ENCODE measurements around the gene SDF2L1.
"Not testable (repeated sequence)": the region's sequence is repeated elsewhere in the genome, so short reads cannot be mapped to it uniquely, and the experiment has no call there.

Gene SDF2L1

DNA sequence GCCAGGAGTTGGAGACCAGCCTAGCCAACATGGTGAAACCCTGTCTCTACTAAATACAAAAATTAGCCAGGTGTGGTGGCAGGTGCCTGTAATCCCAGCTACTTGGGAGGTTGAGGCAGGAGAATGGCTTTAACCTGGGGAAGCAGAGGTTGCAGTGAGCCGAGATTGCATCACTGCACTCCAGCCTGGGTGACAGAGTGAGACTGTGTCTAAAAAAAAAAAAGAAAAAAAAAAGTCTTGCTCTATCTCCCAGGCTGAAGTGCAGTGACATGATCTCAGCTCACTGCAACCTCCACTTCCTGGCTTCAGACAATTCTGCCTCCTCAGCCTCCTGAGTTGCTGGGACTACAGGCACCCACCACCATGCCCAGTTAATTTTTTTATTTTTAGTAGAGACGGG is 4.7 kb upstream of the SDF2L1 start:
- not testable (repeated sequence) for DNase-seq

DNA sequence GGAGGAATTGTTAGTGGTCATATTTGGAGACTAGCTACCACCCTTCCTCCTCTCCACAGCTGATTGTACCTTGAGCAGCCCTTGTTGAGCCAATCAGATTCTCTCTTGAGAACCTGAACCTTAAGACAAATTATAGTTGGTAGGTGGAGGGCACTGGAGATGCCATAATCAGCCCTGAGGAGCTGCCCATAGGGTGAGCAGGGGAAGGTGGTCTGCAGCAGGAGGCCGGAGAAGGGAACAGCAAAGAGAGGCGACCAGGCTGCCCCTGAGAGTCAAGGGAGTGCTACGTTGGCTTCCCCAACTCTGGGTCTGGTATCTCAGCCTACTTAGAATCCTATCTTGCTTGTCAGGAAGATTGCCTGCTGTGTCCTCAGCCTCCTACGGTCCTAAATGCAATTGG is 2.7 kb upstream of the SDF2L1 start:
- no peak for DNase-seq

DNA sequence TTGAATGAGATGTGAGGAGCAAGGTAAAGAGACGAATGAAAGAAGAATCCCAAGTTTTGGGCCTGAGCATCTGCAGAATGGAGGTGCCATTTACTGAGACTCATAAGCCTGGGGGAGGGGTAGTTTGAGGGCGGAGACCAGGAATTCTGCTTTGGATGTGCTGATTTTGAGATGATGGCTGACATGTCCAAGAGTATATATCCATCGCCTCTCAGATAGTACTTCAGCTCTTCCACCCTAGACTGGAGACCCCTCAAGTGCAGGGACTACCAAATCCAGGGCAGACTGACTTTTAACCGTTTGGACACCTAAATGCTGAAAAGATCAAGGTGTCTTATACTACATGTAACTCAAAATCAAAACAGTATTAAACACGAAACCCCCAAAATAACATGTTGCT is 1.3 kb upstream of the SDF2L1 start:
- DNase-seq: no peak

DNA sequence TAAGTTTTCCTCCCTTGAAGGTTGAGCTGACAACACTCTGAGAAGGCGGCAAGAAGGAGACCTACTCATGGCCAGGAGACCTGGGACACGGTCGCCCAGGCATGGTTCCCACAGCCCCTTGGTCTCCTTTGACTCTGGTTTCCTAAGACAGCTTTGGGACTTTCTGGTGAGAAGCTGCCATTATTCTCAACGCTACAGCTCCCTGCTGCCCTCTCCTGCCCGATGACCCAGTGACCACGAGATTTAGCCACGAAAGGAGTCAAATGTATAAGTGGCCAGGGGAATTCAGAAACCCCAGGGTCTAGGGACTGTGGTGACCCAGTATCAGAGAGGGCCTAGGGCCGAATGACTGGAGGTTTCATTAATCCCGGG is 699 bp upstream of the SDF2L1 start:
- DNase-seq: no peak

DNA sequence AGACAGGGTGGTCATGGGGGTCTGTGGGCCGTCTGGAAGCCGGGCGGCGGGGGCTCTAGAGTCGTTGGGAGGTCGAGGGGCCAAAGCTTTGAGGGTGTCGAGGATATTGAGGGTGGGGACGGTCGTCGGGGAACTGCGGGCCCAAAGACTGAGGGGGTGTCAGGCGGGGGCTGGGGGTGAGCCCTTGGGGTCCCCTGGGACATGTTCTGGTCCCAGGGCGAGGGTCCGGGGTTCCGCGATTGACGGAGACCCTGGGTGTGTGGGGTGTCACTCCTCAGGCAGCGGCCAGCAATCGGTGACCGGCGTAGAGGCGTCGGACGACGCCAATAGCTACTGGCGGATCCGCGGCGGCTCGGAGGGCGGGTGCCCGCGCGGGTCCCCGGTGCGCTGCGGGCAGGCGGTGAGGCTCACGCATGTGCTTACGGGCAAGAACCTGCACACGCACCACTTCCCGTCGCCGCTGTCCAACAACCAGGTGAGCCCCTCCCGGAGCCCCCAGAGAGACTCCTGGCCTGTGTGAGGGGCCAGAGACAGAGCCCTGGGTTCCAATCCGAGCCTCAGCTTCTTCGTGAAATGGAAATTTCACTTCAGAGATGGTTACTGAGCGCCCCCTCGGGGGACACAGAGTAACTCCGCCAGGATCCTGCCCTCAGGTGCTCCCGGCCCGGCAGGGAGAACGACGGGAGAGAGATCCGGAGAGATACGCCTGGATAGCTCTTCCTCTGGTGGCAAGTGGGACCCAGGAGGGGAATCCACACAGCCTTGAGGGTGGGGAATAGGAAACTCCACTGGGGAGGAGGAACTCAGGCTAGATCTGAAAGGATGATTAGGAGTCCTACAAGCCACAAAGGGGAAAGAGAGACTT is 714 bp downstream of the SDF2L1 start:
- peak; percentile 69 for DNase-seq

DNA sequence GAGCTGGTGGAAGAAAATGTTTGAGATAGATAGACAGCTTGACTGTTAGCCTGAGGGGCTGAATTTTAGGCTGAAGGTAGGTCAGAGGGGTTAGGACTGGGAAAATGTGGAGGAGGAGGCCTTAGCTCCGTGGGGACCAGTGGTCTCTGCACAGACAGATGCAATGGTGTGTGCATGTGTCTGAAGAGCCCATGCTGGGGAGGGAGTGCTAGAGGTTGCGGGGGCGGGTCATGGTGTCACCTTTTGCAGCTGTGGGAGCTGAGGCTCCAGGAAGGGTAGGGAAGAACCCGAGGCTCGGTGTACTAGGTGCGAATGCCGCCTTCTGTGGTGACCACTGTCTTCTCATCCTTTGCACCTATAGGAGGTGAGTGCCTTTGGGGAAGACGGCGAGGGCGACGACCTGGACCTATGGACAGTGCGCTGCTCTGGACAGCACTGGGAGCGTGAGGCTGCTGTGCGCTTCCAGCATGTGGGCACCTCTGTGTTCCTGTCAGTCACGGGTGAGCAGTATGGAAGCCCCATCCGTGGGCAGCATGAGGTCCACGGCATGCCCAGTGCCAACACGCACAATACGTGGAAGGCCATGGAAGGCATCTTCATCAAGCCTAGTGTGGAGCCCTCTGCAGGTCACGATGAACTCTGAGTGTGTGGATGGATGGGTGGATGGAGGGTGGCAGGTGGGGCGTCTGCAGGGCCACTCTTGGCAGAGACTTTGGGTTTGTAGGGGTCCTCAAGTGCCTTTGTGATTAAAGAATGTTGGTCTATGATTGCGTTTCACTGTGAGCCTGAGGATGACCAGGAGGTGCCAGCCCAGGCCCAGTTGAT is 1.6 kb downstream of the SDF2L1 start:
- DNase-seq: peak; percentile 17

DNA sequence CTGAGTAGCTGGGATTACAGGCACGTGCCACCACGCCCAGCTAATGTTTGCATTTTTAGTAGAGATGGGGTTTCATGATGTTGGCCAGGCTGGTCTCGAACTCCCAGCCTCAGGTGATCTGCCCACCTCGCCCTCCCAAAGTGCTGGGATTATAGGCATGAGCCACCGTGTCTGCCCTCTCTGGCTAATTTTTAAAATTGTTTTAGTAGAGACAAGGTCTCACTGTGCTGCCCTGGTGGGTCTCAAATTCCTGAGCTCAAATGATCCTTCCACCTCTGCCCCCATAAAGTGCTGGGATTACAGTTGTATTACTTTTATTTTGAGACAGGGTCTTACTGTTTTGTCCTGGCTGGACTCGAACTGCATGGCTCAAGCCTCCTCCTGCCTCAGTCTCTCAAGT is 3.4 kb downstream of the SDF2L1 start:
- not testable (repeated sequence) for DNase-seq

DNA sequence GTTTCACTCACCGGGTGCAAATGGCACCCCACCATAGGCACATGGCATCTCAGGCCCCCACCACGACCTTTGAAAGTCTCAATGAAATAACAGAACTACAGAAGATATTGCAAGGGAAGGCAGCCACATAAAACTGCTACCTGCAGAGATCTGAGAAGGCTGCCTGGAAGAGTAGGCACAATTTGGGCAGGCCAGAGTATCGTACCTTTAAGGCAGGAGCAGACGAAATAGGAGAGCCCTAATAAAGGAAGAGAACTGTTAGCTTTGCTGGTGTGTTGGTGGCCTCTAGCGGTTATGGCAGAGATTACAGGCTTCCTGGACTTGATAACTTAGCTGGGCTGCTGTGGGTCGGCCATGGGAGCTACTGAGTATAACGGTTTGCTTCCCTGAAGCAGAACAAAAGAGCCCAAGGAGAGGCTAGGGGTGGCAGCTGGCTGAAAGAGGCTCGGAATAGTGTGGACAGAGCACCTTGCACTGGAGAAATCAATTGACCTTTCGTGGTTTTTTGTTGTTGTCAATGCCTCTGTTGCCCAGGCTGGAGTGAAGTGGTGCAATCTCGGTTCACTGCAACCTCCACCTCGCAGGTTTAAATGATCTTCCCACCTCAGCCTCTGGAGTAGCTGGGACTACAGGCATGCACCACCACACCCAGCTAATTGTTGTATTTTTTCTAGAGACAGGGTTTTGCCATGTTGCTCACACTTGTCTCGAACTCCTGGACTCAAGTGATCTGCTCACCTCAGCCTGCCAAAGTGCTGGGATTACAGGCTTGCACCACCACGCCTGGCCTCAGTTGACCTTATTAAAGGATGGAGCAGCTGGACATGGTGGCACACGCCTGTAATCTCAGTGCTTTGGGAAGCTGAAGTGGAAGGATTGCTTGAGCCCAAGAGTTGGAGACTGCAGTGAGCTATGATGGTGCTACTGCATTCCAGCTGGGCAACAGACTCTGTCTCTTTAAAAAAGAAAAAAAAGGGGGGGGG is 4.8 kb downstream of the SDF2L1 start:
- DNase-seq: peak; percentile 80

DNA sequence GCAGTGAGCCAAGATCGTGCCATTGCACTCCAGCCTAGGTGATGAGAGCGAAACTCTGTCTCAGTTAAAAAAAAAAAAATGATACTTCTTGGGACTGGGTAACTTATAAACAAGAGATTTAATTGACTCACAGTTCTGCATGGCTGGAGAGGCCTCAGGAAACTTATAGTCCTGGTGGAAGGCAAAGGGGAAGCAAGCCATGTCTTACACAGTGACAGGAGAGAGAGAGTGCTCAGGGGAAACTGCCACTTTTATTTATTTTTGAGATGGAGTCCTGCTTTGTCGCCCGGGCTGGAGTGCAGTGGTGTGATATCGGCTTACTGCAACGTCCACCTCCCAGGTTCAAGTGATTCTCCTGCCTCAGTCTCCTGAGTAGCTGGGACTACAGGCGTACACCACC is 8.2 kb downstream of the SDF2L1 start:
- DNase-seq: no peak

DNA sequence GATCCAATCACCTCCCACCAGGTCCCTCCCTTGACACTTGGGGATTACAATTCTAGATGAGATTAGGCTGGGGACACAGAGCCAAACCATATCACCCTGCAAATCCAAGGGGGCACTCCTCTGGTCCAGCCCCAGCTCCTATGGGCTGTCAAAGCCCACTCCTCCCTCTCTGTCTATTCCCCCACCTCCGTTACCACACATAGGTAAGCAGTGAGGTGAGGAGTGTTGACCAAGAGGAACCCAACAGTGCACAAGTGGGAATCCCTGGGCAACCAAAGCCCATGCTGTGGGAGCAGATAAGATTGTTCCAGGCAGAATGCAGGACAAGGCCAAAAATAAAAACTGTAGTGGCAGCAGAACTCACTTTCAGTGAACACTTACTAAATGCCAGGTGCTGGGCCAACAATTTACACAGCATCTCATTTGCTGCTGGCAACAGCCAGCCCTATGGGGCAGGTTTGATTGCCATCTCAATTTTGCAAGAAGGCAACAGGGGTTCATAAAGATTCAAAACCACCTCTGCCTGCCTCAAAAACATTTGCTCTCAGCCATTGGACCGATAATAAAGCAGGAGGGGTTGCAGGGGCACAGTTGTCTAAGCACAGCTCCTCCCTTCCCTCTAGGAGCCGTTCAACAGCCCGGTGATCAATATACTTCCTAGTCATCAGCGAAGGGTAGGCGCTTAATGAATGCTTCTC is 8.9 kb downstream of the SDF2L1 start:
- no peak for DNase-seq

DNA sequence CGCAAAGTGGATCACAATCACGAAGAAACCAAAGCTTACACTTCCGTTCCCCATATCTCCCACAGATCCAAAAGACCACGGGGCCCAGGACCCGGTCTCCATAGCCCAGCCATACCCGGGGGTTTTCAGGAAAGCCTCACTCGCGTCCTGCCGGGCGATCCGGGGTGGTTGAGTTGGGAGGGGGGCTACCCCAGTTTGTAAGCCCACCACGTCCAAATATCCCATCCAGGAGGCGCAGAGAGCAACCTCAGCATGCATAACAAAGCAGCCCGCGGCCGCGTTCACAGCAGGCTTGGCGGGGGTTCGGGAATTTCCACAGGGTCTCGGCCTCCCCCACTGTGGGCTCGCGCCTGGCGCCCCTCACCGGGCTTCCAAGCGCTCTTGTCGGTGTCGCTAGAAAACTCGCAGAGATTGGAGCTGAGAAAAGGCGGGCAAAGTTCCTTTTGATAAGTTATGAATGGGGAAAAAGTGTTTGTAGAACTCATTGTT is 9.5 kb downstream of the SDF2L1 start:
- no peak for DNase-seq

DNA sequence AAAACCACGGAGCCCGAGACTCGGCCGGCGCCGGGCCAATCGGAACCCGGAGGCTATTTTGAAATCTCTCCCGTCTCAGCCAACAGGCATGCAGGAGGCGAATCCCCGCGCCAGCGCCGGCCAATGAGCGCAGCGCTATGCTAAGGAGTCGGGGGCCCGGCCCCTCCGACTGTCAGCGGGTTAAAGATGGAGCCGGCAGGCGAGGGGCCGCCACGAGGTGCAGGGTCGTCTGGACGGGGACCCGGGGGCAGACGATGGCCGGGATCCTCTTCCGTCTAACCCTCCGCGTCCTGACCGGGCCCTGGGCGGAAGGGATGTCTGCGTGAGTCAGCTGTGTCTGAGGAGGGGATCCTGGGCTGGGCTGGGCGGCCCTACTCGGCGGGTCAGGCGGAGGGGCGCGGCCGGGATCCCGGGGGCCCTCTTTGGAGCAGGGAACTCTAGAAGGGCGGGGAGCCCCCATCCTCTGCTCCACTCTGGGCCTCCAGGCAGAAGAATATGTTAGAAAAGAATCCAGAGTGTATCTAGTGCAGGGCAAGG is 10.0 kb downstream of the SDF2L1 start:
- peak; percentile 85 for DNase-seq

DNA sequence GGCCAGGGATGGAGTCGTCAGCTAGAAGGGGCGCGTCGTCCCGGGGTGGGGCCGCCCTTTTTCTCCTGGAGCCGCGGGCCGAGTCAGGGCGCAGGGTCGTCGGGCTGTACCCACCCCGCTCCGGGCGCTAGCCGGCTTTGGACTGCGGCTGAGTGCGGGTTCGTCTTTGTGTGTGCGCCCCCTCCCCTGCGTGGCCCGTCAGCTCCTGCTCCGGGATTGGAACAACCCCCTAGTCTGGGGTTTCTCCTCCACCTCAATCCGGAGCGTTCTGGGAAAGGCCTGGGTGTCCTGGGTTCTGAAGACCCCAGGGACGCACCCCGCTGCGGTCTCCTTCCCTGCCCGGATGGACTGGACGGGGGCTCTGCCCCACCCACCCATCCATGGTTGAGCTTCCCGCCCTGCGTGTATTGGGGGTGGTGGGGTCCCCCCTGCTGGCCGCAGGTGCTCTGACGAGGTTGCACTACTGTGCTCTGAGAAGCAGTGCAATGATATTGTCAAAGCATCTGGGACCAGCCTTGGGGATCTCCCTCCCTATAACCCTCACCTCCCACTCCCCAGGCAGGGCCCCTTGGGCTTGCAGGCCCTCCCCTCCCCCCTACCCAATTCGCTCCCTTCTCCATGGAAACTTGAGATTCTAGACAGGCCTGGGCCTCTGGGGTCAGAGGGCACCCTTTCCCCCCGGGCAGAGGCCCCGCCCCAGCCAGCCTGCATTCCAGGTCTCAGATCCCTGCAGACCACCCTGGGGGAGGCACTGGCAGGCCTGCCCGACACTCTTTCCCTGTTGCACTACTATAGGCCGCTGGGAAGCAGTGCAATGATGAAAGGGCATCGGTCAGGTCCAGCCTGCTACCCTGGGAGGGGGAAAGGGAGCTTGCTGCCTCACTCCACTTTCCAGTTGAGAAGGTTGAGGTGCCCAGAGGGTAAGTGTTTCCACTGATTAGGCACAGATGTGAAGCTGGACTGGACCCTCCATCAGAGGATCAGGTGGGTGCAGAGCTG is 10.7 kb downstream of the SDF2L1 start:
- no peak for DNase-seq

DNA sequence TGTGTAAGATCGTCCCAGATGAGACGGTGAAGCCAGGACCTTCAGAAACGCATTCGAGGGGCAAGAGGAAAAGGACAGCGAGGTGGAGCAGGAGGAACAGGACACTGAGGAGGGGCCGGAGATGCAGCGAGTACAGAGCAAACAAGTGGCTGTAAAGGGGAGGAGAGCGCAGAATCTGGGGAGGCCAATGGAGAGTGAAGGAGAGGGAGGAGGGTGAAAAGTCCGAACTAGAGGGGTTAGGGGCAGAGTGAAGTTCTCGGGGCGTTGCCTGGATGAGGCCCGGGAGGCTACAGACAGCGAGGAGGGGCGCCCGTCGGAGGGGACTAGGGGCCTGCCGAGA is 14.9 kb downstream of the SDF2L1 start:
- no peak for DNase-seq

DNA sequence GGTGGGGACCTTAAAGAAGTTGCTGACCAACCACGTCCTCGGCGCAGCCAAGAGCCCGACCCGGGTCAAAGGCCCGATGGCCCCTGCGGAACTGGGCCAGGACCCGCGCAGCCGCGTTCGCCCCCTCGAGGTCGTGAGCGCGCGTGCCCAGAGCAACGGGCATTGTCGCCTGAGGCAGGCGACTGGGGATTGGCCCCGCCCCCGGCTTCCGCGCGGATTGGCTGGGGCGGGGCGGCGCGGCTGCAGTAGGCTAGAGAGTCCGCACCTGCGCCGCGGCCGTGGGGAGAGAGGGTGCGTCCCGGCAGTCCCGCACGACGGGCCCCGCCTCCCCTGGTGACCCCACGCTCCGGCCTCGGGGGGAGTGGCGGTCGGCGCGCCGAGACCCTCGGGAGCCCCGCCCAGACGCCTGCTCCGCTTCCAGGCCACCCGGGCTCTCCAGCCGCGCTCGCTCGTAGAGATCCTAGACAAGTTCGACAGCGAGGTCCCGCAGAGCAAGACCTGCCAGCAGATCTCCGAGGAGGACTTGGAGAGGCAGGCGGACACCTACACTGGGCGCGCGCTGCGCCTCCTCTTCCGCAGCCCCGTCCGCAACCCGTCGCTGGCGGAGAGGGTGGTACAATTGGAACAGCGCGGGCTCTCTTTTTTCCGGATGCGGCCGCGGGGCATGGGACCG is 15.4 kb downstream of the SDF2L1 start:
- peak; percentile 81 for DNase-seq

DNA sequence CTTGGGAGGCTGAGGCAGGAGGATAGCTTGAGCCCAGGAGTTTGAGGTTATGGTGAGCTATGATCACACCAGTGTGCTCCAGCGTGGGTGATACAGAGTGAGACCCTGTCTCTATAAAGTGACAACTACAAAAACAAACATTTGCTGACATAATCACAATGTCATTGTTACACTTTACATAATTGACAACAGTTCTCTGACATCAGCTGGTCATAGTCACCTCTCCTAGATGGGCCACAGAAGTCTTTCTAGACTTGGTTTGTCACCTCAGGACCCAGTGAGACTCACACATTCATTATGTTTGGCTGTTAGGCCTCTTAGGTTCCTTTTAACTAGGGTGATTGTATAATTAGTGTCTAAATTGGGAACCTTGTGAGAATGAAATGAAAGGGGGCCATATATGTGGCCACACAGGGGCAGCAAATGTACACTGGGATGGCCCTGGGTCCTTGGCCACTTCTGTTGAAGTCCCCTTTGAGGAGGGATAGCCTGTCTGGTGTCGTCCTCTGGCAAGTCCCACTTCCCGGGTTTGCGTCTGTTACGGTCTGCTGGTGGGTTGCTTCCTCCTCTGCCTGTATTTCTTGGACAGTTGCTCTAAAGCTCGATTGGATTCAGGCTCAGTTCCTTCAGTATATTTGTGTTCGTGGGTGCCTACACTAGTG is 17.9 kb downstream of the SDF2L1 start:
- no peak for DNase-seq

DNA sequence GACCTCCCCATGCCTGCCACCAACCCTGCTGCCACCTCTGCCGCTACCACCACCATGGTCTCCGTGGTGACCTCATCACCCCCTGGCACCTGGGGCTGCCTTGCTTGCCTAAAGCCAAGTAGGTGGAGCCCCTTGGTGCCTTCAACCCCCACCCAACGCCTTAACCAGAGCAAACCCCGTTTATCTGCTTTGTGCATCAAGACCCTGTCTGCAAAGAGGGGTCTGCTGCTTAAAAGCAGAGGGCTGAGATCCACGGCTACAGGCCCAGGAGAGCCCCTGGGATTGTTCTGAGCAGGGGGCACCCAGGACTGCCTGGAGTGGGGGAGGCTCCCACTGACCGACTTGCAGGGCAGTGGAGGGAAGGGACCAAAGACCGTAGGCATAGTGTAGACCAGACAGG is 18.8 kb downstream of the SDF2L1 start:
- DNase-seq: no peak

DNA sequence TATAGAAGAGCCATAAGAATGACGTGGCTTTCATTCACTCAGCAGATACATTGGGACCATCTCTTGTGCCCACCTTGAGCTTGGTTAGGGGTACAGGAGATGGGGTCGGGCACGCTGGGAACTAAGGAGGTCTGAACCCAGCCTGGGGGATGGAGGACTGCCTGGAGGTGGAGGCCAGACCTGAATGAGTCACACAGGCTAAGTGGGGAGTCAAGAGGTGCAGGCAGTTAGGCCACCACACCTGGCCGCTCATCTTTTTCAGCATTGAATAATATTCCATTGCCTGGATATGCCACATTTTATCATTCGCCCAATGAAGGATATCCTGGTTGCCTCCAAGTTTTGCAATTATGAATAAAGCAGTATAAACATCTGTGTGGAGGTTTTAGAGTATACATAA is 19.9 kb downstream of the SDF2L1 start:
- no peak for DNase-seq

DNA sequence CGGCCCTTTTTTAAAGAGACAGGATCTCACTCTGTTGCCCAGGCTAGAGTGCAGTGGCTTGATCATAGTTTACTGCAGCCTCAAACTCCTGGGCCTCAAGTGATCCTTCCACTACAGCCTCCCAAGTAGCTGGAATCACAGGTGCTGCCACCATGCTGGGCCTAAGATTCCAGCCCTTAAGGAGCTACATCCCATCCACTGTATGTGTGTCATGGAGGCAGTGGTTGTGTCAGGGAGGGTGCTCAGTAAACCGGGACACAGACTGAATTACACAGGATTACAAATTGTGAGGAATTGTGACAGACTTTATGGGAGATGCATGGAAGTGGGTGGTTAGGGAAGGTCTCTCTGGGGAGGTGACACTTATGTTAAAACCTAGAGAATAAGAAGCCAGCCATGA is 21.6 kb downstream of the SDF2L1 start:
- no peak for DNase-seq
